K562 (cell line): Measurements from ENCODE around the gene PCSK7. TPM values are rescaled to one million over a fixed set of nuclear protein-coding genes. Genes with fewer than 3 reads are reported as not detected.

Experiments used
- HNRNPUL1 ChIP-seq: fragments of 200-400 bp; formaldehyde crosslinking; IDR thresholded peaks from 2 replicates; pipeline ENCODE4 v1.6.1; 2017; ENCODE audit warnings: low read length
- TCF3 ChIP-seq: sonication (generic); formaldehyde crosslinking; IDR thresholded peaks from 2 replicates; pipeline ENCODE4 v1.4.0; 2020; ENCODE audit warnings: mild to moderate bottlenecking, missing genetic modification reagents
- ZBTB40 ChIP-seq, 2 experiments: fragments of 450-650 bp in 1 of 2; sonication (generic) in 1 of 2; formaldehyde crosslinking in 1 of 2; IDR thresholded peaks; 2 replicates each; pipeline versions ENCODE4 v1.7.1 to v1.9.0; 2016 to 2022; ENCODE audit warnings: inconsistent platforms in 1 of 2, mild to moderate bottlenecking in 1 of 2, missing genetic modification reagents in 1 of 2
- polyA plus RNA-seq, 8 experiments: library from polyadenylated mRNA; depleted of rRNA in 4 of 8; stranded (reverse) in 5 of 8; unstranded in 3 of 8; fragments of >200 nt; fragmentation: Nextera tagmentation in 2 of 8; fragmentation: Illumina TruSeq in 1 of 8; extraction: Ambion mirVana in 2 of 8; extraction: Trizol in 1 of 8; gene quantifications; 2 replicates each; pipeline versions ENCODE4 v1.2.1 to v1.2.3, GENCODE V29; 2011 to 2014; ENCODE audit warnings: inconsistent platforms in 1 of 8, missing spikeins in 1 of 8
- total RNA-seq, 7 experiments: library from RNA; depleted of rRNA in 6 of 7; stranded (reverse); fragments of >200 nt in 6 of 7; fragmentation: Illumina TruSeq in 2 of 7; extraction: Trizol in 2 of 7; gene quantifications; 2 replicates each; pipeline versions ENCODE4 v1.2.1 to v1.2.3, GENCODE V29; 2011 to 2021; ENCODE audit warnings: low replicate concordance in 1 of 7
- TF ChIP-seq, protein P1 (sequence below): sonication (generic); formaldehyde crosslinking; IDR thresholded peaks from 2 replicates; pipeline ENCODE4 v1.8.0; 2022; ENCODE audit warnings: mild to moderate bottlenecking, missing genetic modification reagents
- TF ChIP-seq, protein P2 (sequence below): fragments of 450-650 bp; formaldehyde crosslinking; IDR thresholded peaks from 2 replicates; pipeline ENCODE4 v1.4.0; 2020; ENCODE audit warnings: mild to moderate bottlenecking, mixed read lengths

PCSK7 gene
- total and polyA plus RNA-seq, 9 of the 15 experiments (the other 6 are each of a cell fraction or from before 2014, with no cell fraction given): 3.1 to 29.2 (median 15.6) TPM

DNA sequence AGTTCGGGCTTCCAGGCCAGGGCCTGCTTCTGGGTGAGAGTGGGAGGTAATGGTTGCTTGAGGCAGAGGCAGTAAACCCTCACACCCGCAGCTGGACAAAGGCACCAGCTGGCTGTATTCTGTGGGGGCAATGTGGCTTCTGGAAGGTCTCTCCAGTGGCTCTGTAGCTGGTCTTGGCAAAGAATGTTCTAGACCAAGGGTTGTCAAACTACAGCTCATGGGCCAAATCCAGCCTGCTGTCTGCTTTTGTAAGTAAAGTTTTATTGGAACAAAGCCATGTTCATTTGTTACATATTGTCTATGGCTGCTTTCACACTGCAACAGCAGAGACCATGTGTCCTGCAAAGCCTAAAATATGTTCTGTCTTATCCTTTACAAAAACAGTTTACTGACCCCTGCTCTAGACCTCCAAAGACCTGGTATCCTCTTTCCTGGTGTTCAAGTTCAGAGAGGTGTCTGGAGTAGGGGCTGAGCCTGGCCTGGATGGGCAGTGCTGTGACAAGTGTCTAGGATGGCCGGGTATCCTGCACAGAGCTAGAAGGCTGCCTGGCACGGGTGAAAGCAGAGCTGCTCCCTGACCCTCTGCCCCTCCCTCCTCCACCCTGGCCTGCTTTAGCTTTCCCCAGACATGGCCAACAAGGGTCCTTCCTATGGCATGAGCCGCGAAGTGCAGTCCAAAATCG is 29.3 kb downstream of the PCSK7 start (continued):
- peak; percentile 86 for TF ChIP-seq ZBTB40 (IDR thresholded peaks at IDR 0.05)
- peak; percentile 56; the same call in 1 of the 2 replicates for TF ChIP-seq ZBTB40 (CRISPR knock-in tag; IDR thresholded peaks at IDR 0.05)
- TF ChIP-seq, protein P1, sequence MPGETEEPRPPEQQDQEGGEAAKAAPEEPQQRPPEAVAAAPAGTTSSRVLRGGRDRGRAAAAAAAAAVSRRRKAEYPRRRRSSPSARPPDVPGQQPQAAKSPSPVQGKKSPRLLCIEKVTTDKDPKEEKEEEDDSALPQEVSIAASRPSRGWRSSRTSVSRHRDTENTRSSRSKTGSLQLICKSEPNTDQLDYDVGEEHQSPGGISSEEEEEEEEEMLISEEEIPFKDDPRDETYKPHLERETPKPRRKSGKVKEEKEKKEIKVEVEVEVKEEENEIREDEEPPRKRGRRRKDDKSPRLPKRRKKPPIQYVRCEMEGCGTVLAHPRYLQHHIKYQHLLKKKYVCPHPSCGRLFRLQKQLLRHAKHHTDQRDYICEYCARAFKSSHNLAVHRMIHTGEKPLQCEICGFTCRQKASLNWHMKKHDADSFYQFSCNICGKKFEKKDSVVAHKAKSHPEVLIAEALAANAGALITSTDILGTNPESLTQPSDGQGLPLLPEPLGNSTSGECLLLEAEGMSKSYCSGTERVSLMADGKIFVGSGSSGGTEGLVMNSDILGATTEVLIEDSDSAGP (CRISPR knock-in tag): no peak
- TF ChIP-seq TCF3 (CRISPR knock-in tag): no peak
- no peak for TF ChIP-seq HNRNPUL1
- TF ChIP-seq, protein P2, sequence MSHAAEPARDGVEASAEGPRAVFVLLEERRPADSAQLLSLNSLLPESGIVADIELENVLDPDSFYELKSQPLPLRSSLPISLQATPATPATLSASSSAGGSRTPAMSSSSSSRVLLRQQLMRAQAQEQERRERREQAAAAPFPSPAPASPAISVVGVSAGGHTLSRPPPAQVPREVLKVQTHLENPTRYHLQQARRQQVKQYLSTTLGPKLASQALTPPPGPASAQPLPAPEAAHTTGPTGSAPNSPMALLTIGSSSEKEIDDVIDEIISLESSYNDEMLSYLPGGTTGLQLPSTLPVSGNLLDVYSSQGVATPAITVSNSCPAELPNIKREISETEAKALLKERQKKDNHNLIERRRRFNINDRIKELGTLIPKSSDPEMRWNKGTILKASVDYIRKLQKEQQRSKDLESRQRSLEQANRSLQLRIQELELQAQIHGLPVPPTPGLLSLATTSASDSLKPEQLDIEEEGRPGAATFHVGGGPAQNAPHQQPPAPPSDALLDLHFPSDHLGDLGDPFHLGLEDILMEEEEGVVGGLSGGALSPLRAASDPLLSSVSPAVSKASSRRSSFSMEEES (CRISPR knock-in tag): no peak
